Gastrocnemius medialis (tissue), 4 donors: ENCODE measurements around the gene PRKCE.

Experiments used
- POLR2A ChIP-seq, 2 donors: fragments of 450-650 bp; IDR thresholded peaks; one replicate each; pipeline ENCODE4 v1.6.1; 2017; ENCODE audit warnings: antibody characterized with exemption in 2 of 2, mild to moderate bottlenecking in 2 of 2, moderate library complexity in 2 of 2
- TF ChIP-seq, protein P1 (sequence below), 5 experiments: fragments of 450-650 bp in 3 of 5; fragments of 200-600 bp in 2 of 5; sonication (generic) in 2 of 5; IDR thresholded peaks in 4 of 5; conservative IDR thresholded peaks in 1 of 5; 1 replicate in 4 of 5; 2 replicates in 1 of 5; pipeline ENCODE4 v1.5.1; 2016 to 2019; ENCODE audit warnings: antibody characterized with exemption in 5 of 5, mild to moderate bottlenecking in 3 of 5, moderate library complexity in 3 of 5

GRCh38 chr2:46067062-46067461 is 415.6 kb downstream of the PRKCE start:
- TF ChIP-seq, protein P1, sequence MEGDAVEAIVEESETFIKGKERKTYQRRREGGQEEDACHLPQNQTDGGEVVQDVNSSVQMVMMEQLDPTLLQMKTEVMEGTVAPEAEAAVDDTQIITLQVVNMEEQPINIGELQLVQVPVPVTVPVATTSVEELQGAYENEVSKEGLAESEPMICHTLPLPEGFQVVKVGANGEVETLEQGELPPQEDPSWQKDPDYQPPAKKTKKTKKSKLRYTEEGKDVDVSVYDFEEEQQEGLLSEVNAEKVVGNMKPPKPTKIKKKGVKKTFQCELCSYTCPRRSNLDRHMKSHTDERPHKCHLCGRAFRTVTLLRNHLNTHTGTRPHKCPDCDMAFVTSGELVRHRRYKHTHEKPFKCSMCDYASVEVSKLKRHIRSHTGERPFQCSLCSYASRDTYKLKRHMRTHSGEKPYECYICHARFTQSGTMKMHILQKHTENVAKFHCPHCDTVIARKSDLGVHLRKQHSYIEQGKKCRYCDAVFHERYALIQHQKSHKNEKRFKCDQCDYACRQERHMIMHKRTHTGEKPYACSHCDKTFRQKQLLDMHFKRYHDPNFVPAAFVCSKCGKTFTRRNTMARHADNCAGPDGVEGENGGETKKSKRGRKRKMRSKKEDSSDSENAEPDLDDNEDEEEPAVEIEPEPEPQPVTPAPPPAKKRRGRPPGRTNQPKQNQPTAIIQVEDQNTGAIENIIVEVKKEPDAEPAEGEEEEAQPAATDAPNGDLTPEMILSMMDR (IDR thresholded peaks at IDR 0.05 in 4 of 5, conservative IDR thresholded peaks at IDR 0.05 in 1 of 5), result no peak
- TF ChIP-seq POLR2A (IDR thresholded peaks at IDR 0.05), result no peak
